HEK293 (cell line): ENCODE measurements around the gene TP53BP1.

Source experiments
- CTCF ChIA-PET: fragments of 350-600 bp; formaldehyde crosslinking; extraction: SDS; loops from one replicate; lab custom pipeline; 2021; ENCODE audit warnings: antibody characterized with exemption; lab: Yijun Ruan, JAX
- POLR2A ChIA-PET: fragments of 300-600 bp; formaldehyde crosslinking; extraction: SDS; loops from one replicate; lab custom pipeline; 2020; ENCODE audit warnings: antibody characterized with exemption, inconsistent platforms; lab: Yijun Ruan, JAX
- H3K27ac ChIP-seq: fragments of 200-500 bp; sonication (Bioruptor generic); 2 replicates; pipeline ENCODE4 v1.5.1; 2014; ENCODE audit warnings: low read depth, low read length, control low read depth, inconsistent platforms; ENCODE audit errors: extremely low read depth
- H3K36me3 ChIP-seq, 2 experiments: fragments of 200-500 bp in 1 of 2; sonication (Bioruptor generic) in 1 of 2; 1 replicate in 1 of 2; 2 replicates in 1 of 2; pipeline ENCODE4 v1.5.1; 2014 to 2017; ENCODE audit warnings: inconsistent platforms in 2 of 2, low read length in 2 of 2; ENCODE audit not compliant: control insufficient read depth in 2 of 2, insufficient read depth in 1 of 2
- H3K4me1 ChIP-seq: fragments of 200-500 bp; sonication (Bioruptor generic); 2 replicates; pipeline ENCODE4 v1.5.1; 2014; ENCODE audit warnings: mild to moderate bottlenecking, low read length, inconsistent platforms; ENCODE audit not compliant: control insufficient read depth, insufficient read depth
- H3K4me3 ChIP-seq: 2 replicates; pipeline ENCODE4 v1.5.1; 2011; ENCODE audit warnings: low read depth, mild to moderate bottlenecking, control low read depth, low read length, moderate library complexity
- H3K9me3 ChIP-seq: fragments of 200-500 bp; sonication (Bioruptor generic); 2 replicates; pipeline ENCODE4 v1.5.1; 2014; ENCODE audit warnings: low read depth, low read length, inconsistent platforms; ENCODE audit not compliant: control insufficient read depth, insufficient read depth
- MZF1 ChIP-seq: fragments of 450-650 bp; formaldehyde crosslinking; IDR thresholded peaks from 2 replicates; pipeline ENCODE4 v1.5.1; 2017; ENCODE audit warnings: missing biosample characterization, missing genetic modification characterization, borderline replicate concordance
- PRDM1 ChIP-seq: fragments of 450-650 bp; formaldehyde crosslinking; IDR thresholded peaks from 2 replicates; pipeline ENCODE4; 2016; ENCODE audit warnings: missing biosample characterization, missing genetic modification characterization
- SALL2 ChIP-seq: fragments of 450-650 bp; formaldehyde crosslinking; IDR thresholded peaks from 2 replicates; pipeline ENCODE4 v1.5.0; 2017; ENCODE audit warnings: missing biosample characterization, mild to moderate bottlenecking, missing genetic modification characterization, borderline replicate concordance
- TCF7L2 ChIP-seq: IDR thresholded peaks from 2 replicates; pipeline ENCODE4 v1.6.1; 2011; ENCODE audit warnings: low read depth, mild to moderate bottlenecking, inconsistent platforms, low read length, moderate library complexity, borderline replicate concordance
- YY2 ChIP-seq: fragments of 450-650 bp; formaldehyde crosslinking; IDR thresholded peaks from 2 replicates; pipeline ENCODE4 v1.5.1; 2016; ENCODE audit warnings: missing biosample characterization, missing genetic modification characterization
- ZBTB8A ChIP-seq: fragments of 450-650 bp; formaldehyde crosslinking; IDR thresholded peaks from 2 replicates; pipeline ENCODE4 v1.5.1; 2016; ENCODE audit warnings: missing biosample characterization, missing genetic modification characterization
- ZFHX2 ChIP-seq: fragments of 450-650 bp; formaldehyde crosslinking; conservative IDR thresholded peaks from 2 replicates; pipeline ENCODE4 v1.5.1; 2016; ENCODE audit warnings: missing biosample characterization, missing genetic modification characterization
- ZNF155 ChIP-seq: fragments of 450-650 bp; formaldehyde crosslinking; IDR thresholded peaks from 2 replicates; pipeline ENCODE4 v1.5.1; 2016; ENCODE audit warnings: missing biosample characterization, missing genetic modification characterization
- ZNF157 ChIP-seq: fragments of 450-650 bp; formaldehyde crosslinking; IDR thresholded peaks from 2 replicates; pipeline ENCODE4 v1.5.1; 2016; ENCODE audit warnings: missing biosample characterization, missing genetic modification characterization
- ZNF221 ChIP-seq: fragments of 450-650 bp; formaldehyde crosslinking; IDR thresholded peaks from 2 replicates; pipeline ENCODE4 v1.5.1; 2017; ENCODE audit warnings: missing biosample characterization, missing genetic modification characterization, borderline replicate concordance
- ZNF274 ChIP-seq, 2 experiments: fragments of 200-500 bp in 1 of 2; fragments of 450-650 bp in 1 of 2; sonication (Bioruptor generic) in 1 of 2; formaldehyde crosslinking in 1 of 2; IDR thresholded peaks; 2 replicates each; pipeline versions ENCODE4 v1.5.1 to v1.6.1; 2014 to 2016; ENCODE audit warnings: borderline replicate concordance in 1 of 2, inconsistent platforms in 1 of 2, low read length in 1 of 2, missing biosample characterization in 1 of 2, missing genetic modification characterization in 1 of 2
- ZNF302 ChIP-seq: fragments of 450-650 bp; formaldehyde crosslinking; IDR thresholded peaks from 2 replicates; pipeline ENCODE4 v1.5.1; 2016; ENCODE audit warnings: missing biosample characterization, missing genetic modification characterization, low read depth
- ZNF366 ChIP-seq: fragments of 450-650 bp; formaldehyde crosslinking; conservative IDR thresholded peaks from 2 replicates; pipeline ENCODE4 v1.5.1; 2016; ENCODE audit warnings: missing biosample characterization, missing genetic modification characterization
- ZNF416 ChIP-seq: fragments of 450-650 bp; formaldehyde crosslinking; IDR thresholded peaks from 2 replicates; pipeline ENCODE4 v1.5.1; 2016; ENCODE audit warnings: missing biosample characterization, missing genetic modification characterization
- ZNF521 ChIP-seq: fragments of 450-650 bp; formaldehyde crosslinking; IDR thresholded peaks from 2 replicates; pipeline ENCODE4 v1.5.1; 2017; ENCODE audit warnings: missing biosample characterization, mild to moderate bottlenecking, missing genetic modification characterization
- ZNF596 ChIP-seq: fragments of 450-650 bp; IDR thresholded peaks from 2 replicates; pipeline ENCODE4 v1.5.0; 2018; ENCODE audit warnings: missing biosample characterization, mild to moderate bottlenecking, missing genetic modification characterization, moderate library complexity
- ZNF600 ChIP-seq: fragments of 450-650 bp; formaldehyde crosslinking; IDR thresholded peaks from 2 replicates; pipeline ENCODE4 v1.5.1; 2016; ENCODE audit warnings: missing biosample characterization, missing genetic modification characterization
- ZNF623 ChIP-seq: fragments of 450-650 bp; formaldehyde crosslinking; IDR thresholded peaks from 2 replicates; pipeline ENCODE4 v1.5.1; 2016; ENCODE audit warnings: missing biosample characterization, missing genetic modification characterization
- ZNF654 ChIP-seq: fragments of 450-650 bp; formaldehyde crosslinking; IDR thresholded peaks from 2 replicates; pipeline ENCODE4 v1.5.1; 2016; ENCODE audit warnings: low read depth, missing biosample characterization, missing genetic modification characterization
- TF ChIP-seq, protein P1 (sequence below): fragments of 450-650 bp; formaldehyde crosslinking; IDR thresholded peaks from 2 replicates; pipeline ENCODE4 v1.5.1; 2017; ENCODE audit warnings: missing biosample characterization, missing genetic modification characterization
- TF ChIP-seq, protein P2 (sequence below): fragments of 450-650 bp; formaldehyde crosslinking; IDR thresholded peaks from 2 replicates; pipeline ENCODE4 v1.5.1; 2016; ENCODE audit warnings: missing biosample characterization, missing genetic modification characterization
- TF ChIP-seq, protein P3 (sequence below): fragments of 450-650 bp; formaldehyde crosslinking; IDR thresholded peaks from 2 replicates; pipeline ENCODE4 v1.5.1; 2017; ENCODE audit warnings: missing biosample characterization, missing genetic modification characterization
- TF ChIP-seq, protein P4 (sequence below): fragments of 450-650 bp; formaldehyde crosslinking; IDR thresholded peaks from 2 replicates; pipeline ENCODE4 v1.5.0; 2017; ENCODE audit warnings: missing biosample characterization, missing genetic modification characterization, borderline replicate concordance
- TF ChIP-seq, protein P5 (sequence below): fragments of 450-650 bp; formaldehyde crosslinking; IDR thresholded peaks from 2 replicates; pipeline ENCODE4 v1.5.1; 2016; ENCODE audit warnings: missing biosample characterization, missing genetic modification characterization

TP53BP1 gene

DNA sequence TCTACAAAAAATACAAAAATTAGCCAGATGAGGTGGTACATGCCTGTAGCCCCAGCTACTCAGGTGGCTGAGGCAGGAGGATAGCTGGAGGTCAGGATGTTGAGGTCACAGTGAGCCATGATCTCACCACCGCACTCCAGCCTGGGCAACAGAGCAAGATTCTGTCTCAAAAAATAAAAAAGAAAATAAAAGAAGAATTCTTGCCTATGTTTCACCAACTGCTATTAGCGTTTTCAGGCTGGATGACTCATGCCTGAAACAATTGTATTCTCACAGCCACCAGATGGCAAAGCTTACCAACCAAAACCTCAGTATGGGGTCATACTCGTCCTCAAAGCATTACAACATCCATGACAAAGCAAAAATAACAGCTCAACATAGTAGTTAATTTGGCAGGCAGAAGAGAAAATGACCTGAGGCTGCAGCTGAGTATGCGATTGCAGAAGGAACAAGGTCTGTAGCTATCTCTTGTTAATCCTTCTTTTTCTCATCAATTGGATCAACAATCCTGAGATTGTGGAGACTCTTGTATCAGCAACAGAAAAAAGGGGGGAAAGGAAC, 52.2 kb downstream of the TP53BP1 start (continued):
- TF ChIP-seq, protein P1, sequence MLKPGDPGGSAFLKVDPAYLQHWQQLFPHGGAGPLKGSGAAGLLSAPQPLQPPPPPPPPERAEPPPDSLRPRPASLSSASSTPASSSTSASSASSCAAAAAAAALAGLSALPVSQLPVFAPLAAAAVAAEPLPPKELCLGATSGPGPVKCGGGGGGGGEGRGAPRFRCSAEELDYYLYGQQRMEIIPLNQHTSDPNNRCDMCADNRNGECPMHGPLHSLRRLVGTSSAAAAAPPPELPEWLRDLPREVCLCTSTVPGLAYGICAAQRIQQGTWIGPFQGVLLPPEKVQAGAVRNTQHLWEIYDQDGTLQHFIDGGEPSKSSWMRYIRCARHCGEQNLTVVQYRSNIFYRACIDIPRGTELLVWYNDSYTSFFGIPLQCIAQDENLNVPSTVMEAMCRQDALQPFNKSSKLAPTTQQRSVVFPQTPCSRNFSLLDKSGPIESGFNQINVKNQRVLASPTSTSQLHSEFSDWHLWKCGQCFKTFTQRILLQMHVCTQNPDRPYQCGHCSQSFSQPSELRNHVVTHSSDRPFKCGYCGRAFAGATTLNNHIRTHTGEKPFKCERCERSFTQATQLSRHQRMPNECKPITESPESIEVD (tag by site-specific recombination): peak; percentile 22; the same call in 1 of the 2 replicates
- TF ChIP-seq ZNF600 (tag by site-specific recombination): peak; percentile 70

DNA sequence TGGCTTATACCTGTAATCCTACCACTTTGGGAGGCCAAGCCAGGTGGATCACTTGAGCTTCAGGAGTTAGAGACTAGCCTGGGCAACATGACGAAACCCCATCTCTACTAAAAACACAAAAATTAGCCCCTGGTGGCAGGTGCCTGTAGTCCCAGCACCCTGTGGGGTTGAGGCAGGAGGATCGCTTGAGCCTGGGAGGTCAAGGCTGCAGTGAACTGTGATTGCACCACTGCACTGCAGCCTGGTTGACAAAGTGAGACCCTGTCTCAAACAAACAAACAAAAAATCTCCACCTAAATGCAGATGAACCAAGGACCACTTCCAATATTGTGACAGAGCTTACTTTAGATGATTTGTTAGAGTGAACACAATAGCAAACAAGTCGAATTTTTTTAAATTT, 53.7 kb downstream of the TP53BP1 start:
- Histone ChIP-seq H3K36me3 (peaks cover 14 to 18% of the 10 kb centered on the region in 2 experiments; a peak in 2 of 3 replicates), H3K9me3 (no peaks in the 10 kb centered on the region), H3K4me1 (no peaks in the 10 kb centered on the region), H3K27ac (no peak overlapping the region), H3K4me3 (no peak overlapping the region)
- CTCF ChIA-PET: no interaction called here
- TF ChIP-seq, protein P2, sequence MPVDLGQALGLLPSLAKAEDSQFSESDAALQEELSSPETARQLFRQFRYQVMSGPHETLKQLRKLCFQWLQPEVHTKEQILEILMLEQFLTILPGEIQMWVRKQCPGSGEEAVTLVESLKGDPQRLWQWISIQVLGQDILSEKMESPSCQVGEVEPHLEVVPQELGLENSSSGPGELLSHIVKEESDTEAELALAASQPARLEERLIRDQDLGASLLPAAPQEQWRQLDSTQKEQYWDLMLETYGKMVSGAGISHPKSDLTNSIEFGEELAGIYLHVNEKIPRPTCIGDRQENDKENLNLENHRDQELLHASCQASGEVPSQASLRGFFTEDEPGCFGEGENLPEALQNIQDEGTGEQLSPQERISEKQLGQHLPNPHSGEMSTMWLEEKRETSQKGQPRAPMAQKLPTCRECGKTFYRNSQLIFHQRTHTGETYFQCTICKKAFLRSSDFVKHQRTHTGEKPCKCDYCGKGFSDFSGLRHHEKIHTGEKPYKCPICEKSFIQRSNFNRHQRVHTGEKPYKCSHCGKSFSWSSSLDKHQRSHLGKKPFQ: no peak
- no peak for TF ChIP-seq ZNF302 (tag by site-specific recombination)
- TF ChIP-seq ZNF274 (IDR thresholded peaks at IDR 0.05; ENCODE audit: low read length): no peak
- no peak for TF ChIP-seq ZNF274 (tag by site-specific recombination; IDR thresholded peaks at IDR 0.05; ENCODE audit: borderline replicate concordance)
- no peak for TF ChIP-seq YY2 (tag by site-specific recombination)
- TF ChIP-seq TCF7L2: no peak
- no peak for TF ChIP-seq SALL2 (tag by site-specific recombination)
- no peak for TF ChIP-seq ZNF366
- no peak for TF ChIP-seq MZF1 (tag by site-specific recombination)
- TF ChIP-seq PRDM1 (tag by site-specific recombination): no peak
- TF ChIP-seq ZNF155: no peak
- no peak for TF ChIP-seq ZNF221 (tag by site-specific recombination)
- no peak for TF ChIP-seq ZNF596
- no peak for TF ChIP-seq ZFHX2 (tag by site-specific recombination)
- TF ChIP-seq, protein P3, sequence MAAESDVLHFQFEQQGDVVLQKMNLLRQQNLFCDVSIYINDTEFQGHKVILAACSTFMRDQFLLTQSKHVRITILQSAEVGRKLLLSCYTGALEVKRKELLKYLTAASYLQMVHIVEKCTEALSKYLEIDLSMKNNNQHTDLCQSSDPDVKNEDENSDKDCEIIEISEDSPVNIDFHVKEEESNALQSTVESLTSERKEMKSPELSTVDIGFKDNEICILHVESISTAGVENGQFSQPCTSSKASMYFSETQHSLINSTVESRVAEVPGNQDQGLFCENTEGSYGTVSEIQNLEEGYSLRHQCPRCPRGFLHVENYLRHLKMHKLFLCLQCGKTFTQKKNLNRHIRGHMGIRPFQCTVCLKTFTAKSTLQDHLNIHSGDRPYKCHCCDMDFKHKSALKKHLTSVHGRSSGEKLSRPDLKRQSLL (tag by site-specific recombination): no peak
- POLR2A ChIA-PET: no interaction called here

DNA sequence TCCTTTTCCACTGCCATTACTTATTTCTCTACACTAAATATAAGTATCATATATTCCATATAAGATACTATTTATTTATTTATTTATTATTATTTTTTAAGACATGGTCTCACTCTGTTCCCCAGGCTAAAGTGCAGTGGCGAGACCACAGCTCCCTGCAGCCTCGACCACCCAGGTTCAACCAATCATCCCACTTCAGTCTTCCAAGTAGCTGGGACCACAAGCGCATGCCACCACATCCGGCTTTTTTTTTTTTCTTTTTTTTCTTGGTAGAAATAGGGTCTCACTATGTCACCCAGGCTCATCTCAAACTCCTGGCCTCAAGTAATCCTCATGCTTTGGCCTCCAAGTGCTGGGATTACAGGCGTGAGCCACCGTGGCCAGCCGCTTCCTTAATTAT, 56.6 kb downstream of the TP53BP1 start:
- Histone ChIP-seq H3K4me1 (no peaks in the 10 kb centered on the region), H3K4me3 (no peak overlapping the region), H3K27ac (no peak overlapping the region), H3K9me3 (no peaks in the 10 kb centered on the region), H3K36me3 (peaks cover 14 to 44% of the 10 kb centered on the region in 2 experiments; a peak in 2 of 3 replicates)
- ChIA-PET POLR2A (no interaction called here), CTCF (no interaction called here)
- no peak for TF ChIP-seq ZNF521 (tag by site-specific recombination)
- no peak for TF ChIP-seq ZNF416 (tag by site-specific recombination)
- no peak for TF ChIP-seq ZNF623
- no peak for TF ChIP-seq ZNF157
- TF ChIP-seq, protein P4, sequence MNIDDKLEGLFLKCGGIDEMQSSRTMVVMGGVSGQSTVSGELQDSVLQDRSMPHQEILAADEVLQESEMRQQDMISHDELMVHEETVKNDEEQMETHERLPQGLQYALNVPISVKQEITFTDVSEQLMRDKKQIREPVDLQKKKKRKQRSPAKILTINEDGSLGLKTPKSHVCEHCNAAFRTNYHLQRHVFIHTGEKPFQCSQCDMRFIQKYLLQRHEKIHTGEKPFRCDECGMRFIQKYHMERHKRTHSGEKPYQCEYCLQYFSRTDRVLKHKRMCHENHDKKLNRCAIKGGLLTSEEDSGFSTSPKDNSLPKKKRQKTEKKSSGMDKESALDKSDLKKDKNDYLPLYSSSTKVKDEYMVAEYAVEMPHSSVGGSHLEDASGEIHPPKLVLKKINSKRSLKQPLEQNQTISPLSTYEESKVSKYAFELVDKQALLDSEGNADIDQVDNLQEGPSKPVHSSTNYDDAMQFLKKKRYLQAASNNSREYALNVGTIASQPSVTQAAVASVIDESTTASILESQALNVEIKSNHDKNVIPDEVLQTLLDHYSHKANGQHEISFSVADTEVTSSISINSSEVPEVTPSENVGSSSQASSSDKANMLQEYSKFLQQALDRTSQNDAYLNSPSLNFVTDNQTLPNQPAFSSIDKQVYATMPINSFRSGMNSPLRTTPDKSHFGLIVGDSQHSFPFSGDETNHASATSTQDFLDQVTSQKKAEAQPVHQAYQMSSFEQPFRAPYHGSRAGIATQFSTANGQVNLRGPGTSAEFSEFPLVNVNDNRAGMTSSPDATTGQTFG (tag by site-specific recombination): no peak
- no peak for TF ChIP-seq ZNF654 (tag by site-specific recombination)
- TF ChIP-seq, protein P5, sequence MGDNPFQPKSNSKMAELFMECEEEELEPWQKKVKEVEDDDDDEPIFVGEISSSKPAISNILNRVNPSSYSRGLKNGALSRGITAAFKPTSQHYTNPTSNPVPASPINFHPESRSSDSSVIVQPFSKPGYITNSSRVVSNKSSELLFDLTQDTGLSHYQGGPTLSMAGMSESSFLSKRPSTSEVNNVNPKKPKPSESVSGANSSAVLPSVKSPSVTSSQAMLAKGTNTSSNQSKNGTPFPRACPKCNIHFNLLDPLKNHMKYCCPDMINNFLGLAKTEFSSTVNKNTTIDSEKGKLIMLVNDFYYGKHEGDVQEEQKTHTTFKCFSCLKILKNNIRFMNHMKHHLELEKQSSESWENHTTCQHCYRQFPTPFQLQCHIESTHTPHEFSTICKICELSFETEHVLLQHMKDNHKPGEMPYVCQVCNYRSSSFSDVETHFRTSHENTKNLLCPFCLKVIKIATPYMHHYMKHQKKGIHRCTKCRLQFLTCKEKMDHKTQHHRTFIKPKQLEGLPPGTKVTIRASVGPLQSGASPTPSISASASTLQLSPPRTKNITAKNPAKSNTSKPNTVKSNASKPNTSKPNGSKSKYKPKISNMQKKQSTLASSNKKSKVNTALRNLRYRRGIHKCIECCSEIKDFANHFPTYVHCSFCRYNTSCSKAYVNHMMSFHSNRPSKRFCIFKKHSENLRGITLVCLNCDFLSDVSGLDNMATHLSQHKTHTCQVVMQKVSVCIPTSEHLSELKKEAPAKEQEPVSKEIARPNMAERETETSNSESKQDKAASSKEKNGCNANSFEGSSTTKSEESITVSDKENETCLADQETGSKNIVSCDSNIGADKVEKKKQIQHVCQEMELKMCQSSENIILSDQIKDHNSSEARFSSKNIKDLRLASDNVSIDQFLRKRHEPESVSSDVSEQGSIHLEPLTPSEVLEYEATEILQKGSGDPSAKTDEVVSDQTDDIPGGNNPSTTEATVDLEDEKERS (tag by site-specific recombination): no peak
- TF ChIP-seq ZBTB8A: no peak
